Measurements from ENCODE around the gene CLIC4.
A peak's percentile ranks its signal among the peaks of the same experiment; 100 is the strongest.
"Not testable (repeated sequence)": the region's sequence is repeated elsewhere in the genome, so short reads cannot be mapped to it uniquely, and the experiment has no call there.

The CLIC4 gene

DNA sequence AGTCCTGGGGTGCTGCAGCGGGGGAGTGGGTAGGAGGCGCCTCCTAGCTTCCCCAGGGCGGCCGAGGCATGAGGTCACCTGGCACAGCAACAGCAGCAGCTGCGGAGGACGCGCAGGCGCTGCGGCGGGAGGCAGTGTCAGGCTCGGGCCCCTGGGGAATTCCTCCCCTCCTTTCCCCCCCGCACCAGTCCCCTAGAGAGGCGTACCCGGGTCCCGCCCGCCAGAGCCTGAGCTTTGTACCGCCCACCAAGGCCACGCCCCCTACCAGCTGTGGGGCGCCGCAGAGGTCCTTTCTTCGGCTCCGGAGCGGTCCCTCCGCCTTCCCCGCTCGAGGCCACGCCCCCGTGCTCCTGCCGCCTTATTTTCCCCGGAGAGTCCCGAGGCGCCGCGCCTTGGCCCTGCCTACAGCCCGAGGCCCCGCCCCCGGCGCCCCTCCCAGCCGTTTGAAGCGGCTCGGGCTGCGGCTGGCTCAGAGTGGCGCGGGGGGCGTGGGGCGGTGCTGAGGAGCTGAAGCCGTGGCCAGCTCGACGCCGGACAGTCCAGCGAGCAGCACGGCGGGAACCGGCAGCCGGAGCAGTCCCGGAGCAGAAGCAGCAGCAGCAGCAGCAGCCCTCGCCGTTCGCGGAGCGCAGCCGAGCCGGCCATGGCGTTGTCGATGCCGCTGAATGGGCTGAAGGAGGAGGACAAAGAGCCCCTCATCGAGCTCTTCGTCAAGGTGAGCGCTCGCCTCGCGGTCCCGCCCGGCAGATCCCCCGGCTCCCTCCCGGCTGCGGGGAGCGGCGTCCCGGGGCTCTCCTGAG, at the start of gene CLIC4:
TSS of gene CLIC4 (plus strand) at position 537 of the 800 bp plus-strand sequence. CDS start at position 644, 107 bp downstream.
- H3K27ac ChIP-seq (ENCODE audit: low read depth, low read length), result peak within 1 kb of the TSS; percentile 93
- no peaks in the 10 kb centered on the region for H3K36me3 ChIP-seq (ENCODE audit: control insufficient read depth, insufficient read depth, low read length)
- peak within 1 kb of the TSS; percentile 97 for H3K9ac ChIP-seq (ENCODE audit: low read depth, low read length)
- H3K4me3 ChIP-seq (ENCODE audit: low read depth, low read length), result peak within 1 kb of the TSS; percentile 99
- no peaks in the 10 kb centered on the region for H3K27me3 ChIP-seq (ENCODE audit: control insufficient read depth, insufficient read depth, low read length)
- H3K9me3 ChIP-seq (ENCODE audit: control insufficient read depth, insufficient read depth, low read length), result no peaks in the 10 kb centered on the region
- H3K4me1 ChIP-seq (ENCODE audit: control insufficient read depth, insufficient read depth, low read length), result peaks cover 24% of the 10 kb centered on the region

DNA sequence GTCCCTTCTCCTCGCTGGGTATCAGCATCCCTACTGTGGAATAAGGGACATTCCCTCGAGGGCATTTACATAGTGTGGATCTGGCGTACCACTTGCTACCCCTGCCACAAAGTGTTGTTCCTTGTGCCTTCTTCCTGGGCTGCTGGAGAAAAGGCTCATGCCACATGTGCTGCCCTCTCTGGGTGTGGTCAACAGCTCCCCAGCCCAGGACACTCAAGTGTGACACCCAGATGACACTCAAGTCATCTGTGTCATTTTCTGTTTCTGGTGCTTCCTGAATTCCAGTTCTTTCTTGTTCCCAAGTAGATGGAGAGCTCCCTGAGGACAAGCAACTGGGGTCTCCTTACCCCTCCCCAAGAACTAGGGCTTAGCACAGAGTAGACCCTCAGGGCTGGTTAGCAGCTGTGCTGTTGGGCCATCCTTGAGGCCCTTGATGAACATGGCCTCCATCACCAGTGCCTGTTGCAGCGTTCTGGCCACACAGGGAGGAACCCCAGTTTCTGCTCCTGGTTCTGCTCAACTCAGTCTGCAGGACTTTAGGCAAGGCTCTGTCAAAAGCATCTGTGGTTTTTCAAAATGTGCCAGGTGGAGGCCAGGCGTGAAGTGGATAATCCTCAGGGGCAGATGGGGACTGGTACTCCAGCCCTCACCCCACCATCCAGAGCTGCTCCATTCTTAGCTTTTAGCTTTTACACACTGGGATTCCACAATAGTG, 49.0 kb upstream of the CLIC4 start:
- H3K36me3 ChIP-seq (ENCODE audit: control insufficient read depth, insufficient read depth, low read length), result no peaks in the 10 kb centered on the region
- 0 out of 2 replicates have a peak, but pooled peaks cover under 1% of the 10 kb centered on the region for H3K9me3 ChIP-seq (ENCODE audit: control insufficient read depth, insufficient read depth, low read length)
- H3K9ac ChIP-seq (ENCODE audit: low read depth, low read length), result no peak overlapping the region
- no peaks in the 10 kb centered on the region for H3K27me3 ChIP-seq (ENCODE audit: control insufficient read depth, insufficient read depth, low read length)
- no peak overlapping the region for H3K4me3 ChIP-seq (ENCODE audit: low read depth, low read length)
- no peak overlapping the region for H3K27ac ChIP-seq (ENCODE audit: low read depth, low read length)
- H3K4me1 ChIP-seq (ENCODE audit: control insufficient read depth, insufficient read depth, low read length), result peaks cover 12% of the 10 kb centered on the region; the same call in 1 of the 2 replicates

DNA sequence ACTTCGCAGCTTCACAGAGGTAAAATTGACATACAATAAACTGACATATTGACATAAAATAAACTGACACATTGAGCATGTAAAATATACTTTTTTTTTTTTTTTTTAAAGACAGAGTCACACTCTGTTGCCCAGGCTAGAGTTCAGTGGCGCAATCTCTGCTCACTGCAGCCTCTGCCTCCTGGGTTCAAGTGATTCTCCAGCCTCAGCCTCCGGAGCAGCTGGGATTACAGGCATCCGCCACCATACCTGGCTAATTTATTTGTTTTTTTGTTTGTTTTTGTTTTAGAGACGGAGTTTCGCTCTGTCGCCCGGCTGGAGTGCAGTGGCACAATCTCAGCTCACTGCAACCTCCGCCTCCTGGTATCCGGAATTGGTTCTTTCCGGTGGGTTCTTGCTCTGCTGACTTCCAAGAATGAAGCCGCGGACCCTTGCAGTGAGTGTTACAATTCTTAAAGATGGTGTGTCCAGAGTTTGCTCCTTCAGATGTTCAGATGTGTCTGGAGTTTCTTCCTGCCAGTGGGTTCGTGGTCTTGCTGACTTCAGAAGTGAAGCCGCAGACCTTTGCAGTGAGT, 48.4 kb upstream of the CLIC4 start:
- Histone ChIP-seq H3K9ac (ENCODE audit: low read depth, low read length) (no peak overlapping the region), H3K4me3 (ENCODE audit: low read depth, low read length) (no peak overlapping the region), H3K36me3 (ENCODE audit: control insufficient read depth, insufficient read depth, low read length) (no peaks in the 10 kb centered on the region), H3K4me1 (ENCODE audit: control insufficient read depth, insufficient read depth, low read length) (peaks cover 12% of the 10 kb centered on the region; the same call in 1 of the 2 replicates), H3K27me3 (ENCODE audit: control insufficient read depth, insufficient read depth, low read length) (no peaks in the 10 kb centered on the region), H3K27ac (ENCODE audit: low read depth, low read length) (no peak overlapping the region), H3K9me3 (ENCODE audit: control insufficient read depth, insufficient read depth, low read length) (no peaks in the 10 kb centered on the region)

DNA sequence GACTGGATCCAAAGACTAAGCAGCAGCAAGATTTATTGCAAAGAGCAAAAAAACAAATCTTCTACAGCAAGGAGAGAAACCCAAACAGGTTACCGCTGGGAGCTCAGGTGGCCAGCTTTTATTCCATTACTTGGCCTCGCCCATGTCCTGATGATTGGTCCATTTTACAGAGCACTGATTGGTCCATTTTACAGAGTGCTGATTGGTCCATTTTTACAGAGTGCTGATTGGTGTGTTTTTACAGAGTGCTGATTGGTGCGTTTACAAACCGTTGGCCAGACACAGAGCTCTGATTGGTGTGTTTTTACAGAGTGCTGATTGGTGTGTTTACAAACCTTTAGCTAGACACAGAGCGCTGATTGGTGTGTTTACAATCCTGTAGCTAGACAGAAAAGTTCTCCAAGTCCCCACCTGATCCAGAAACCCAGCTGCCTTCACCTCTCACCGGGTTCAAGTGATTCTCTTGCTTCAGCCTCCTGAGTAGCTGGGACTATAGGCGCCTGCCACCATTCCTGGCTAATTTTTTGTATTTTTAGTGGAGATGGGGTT, 47.7 kb upstream of the CLIC4 start:
- peaks cover 12% of the 10 kb centered on the region; the same call in 1 of the 2 replicates for H3K4me1 ChIP-seq (ENCODE audit: control insufficient read depth, insufficient read depth, low read length)
- H3K9me3 ChIP-seq (ENCODE audit: control insufficient read depth, insufficient read depth, low read length); H3K27me3 ChIP-seq (ENCODE audit: control insufficient read depth, insufficient read depth, low read length); H3K9ac ChIP-seq (ENCODE audit: low read depth, low read length); H3K36me3 ChIP-seq (ENCODE audit: control insufficient read depth, insufficient read depth, low read length); H3K27ac ChIP-seq (ENCODE audit: low read depth, low read length); H3K4me3 ChIP-seq (ENCODE audit: low read depth, low read length): not testable (repeated sequence)

- not testable (repeated sequence) for H3K9ac ChIP-seq (ENCODE audit: low read depth, low read length); H3K4me3 ChIP-seq (ENCODE audit: low read depth, low read length); H3K27ac ChIP-seq (ENCODE audit: low read depth, low read length); H3K27me3 ChIP-seq (ENCODE audit: control insufficient read depth, insufficient read depth, low read length); H3K36me3 ChIP-seq (ENCODE audit: control insufficient read depth, insufficient read depth, low read length); H3K9me3 ChIP-seq (ENCODE audit: control insufficient read depth, insufficient read depth, low read length)
- peaks cover 14% of the 10 kb centered on the region; the same call in 1 of the 2 replicates for H3K4me1 ChIP-seq (ENCODE audit: control insufficient read depth, insufficient read depth, low read length)
These were observed 46.9 kb upstream of the CLIC4 start for GRCh38 chr1:24698326-24698725.

- H3K36me3 ChIP-seq (ENCODE audit: control insufficient read depth, insufficient read depth, low read length), result no peaks in the 10 kb centered on the region
- peaks cover 14% of the 10 kb centered on the region; the same call in 1 of the 2 replicates for H3K4me1 ChIP-seq (ENCODE audit: control insufficient read depth, insufficient read depth, low read length)
- H3K9ac ChIP-seq (ENCODE audit: low read depth, low read length), result no peak overlapping the region
- H3K9me3 ChIP-seq (ENCODE audit: control insufficient read depth, insufficient read depth, low read length), result no peaks in the 10 kb centered on the region
- no peak overlapping the region for H3K4me3 ChIP-seq (ENCODE audit: low read depth, low read length)
- no peak overlapping the region for H3K27ac ChIP-seq (ENCODE audit: low read depth, low read length)
- H3K27me3 ChIP-seq (ENCODE audit: control insufficient read depth, insufficient read depth, low read length), result no peaks in the 10 kb centered on the region
These were observed 45.6 kb upstream of the CLIC4 start for GRCh38 chr1:24699628-24700027.

DNA sequence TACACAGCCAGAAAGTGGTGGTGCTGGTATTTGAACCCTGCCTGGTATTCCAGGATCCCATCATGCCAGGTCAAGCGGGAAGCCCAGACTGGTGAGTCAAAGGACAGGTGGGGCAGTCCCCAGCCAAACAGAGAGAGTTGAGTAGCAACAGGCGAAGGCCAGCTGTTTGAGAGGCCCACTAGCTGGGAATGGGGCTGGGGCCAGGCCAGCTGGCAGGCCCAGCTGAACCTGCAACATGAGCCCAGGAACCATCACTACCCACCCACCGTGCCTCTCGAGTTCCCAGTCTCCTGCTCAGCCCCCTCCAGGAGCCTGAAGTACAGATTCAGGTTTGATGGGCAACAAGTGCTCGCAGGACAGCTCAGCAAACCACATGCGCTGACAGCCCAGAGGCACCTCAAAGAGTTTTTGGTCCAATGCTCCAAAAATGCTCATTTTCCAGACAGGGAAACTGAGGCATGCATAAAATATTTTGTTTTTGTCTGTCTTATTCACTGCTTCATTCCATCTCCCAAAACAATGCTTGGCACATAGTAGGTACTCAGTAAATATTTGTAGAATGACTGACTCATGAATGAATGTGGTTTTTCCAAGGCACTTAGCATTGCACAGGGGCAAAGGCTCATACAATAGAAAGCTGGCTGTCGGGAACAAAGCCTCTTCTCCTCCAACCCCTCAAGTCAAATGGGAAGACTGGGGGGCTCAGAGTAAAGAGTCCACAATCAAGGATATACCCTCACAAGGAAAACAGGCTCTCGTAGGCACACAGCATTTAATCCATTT, 42.5 kb upstream of the CLIC4 start:
- no peaks in the 10 kb centered on the region for H3K27me3 ChIP-seq (ENCODE audit: control insufficient read depth, insufficient read depth, low read length)
- H3K4me1 ChIP-seq (ENCODE audit: control insufficient read depth, insufficient read depth, low read length), result peaks cover 26% of the 10 kb centered on the region
- H3K36me3 ChIP-seq (ENCODE audit: control insufficient read depth, insufficient read depth, low read length), result no peaks in the 10 kb centered on the region
- H3K4me3 ChIP-seq (ENCODE audit: low read depth, low read length), result no peak overlapping the region
- no peaks in the 10 kb centered on the region for H3K9me3 ChIP-seq (ENCODE audit: control insufficient read depth, insufficient read depth, low read length)
- H3K27ac ChIP-seq (ENCODE audit: low read depth, low read length), result no peak overlapping the region
- H3K9ac ChIP-seq (ENCODE audit: low read depth, low read length), result no peak overlapping the region

- no peak overlapping the region for H3K4me3 ChIP-seq (ENCODE audit: low read depth, low read length)
- H3K4me1 ChIP-seq (ENCODE audit: control insufficient read depth, insufficient read depth, low read length), result peaks cover 23% of the 10 kb centered on the region
- H3K27me3 ChIP-seq (ENCODE audit: control insufficient read depth, insufficient read depth, low read length), result no peaks in the 10 kb centered on the region
- H3K9ac ChIP-seq (ENCODE audit: low read depth, low read length), result no peak overlapping the region
- H3K27ac ChIP-seq (ENCODE audit: low read depth, low read length), result peak overlapping the region; percentile 87
- H3K9me3 ChIP-seq (ENCODE audit: control insufficient read depth, insufficient read depth, low read length), result no peaks in the 10 kb centered on the region
- H3K36me3 ChIP-seq (ENCODE audit: control insufficient read depth, insufficient read depth, low read length), result no peaks in the 10 kb centered on the region
These were observed 40.6 kb upstream of the CLIC4 start for GRCh38 chr1:24704411-24705259.

- Histone ChIP-seq H3K9me3 (ENCODE audit: control insufficient read depth, insufficient read depth, low read length) (no peaks in the 10 kb centered on the region), H3K27ac (ENCODE audit: low read depth, low read length) (peak overlapping the region; percentile 87), H3K9ac (ENCODE audit: low read depth, low read length) (no peak overlapping the region), H3K36me3 (ENCODE audit: control insufficient read depth, insufficient read depth, low read length) (no peaks in the 10 kb centered on the region), H3K4me3 (ENCODE audit: low read depth, low read length) (no peak overlapping the region; the same call in 1 of the 2 replicates), H3K27me3 (ENCODE audit: control insufficient read depth, insufficient read depth, low read length) (no peaks in the 10 kb centered on the region), H3K4me1 (ENCODE audit: control insufficient read depth, insufficient read depth, low read length) (peaks cover 18% of the 10 kb centered on the region)
These were observed 39.8 kb upstream of the CLIC4 start for GRCh38 chr1:24705260-24706073.

Data from HUES48 (cell line).